A549 treated with CORT108297 at 1 μM for 4 hours (cell line): Measurements from ENCODE around the gene PRUNE1. TPM values are rescaled to one million over a fixed set of nuclear protein-coding genes. Genes with fewer than 3 reads are reported as not detected.

Experiments used
- total RNA-seq: library from RNA; stranded (reverse); fragments of 200-300 nt; extraction: Qiagen RNA extraction; gene quantifications from 5 replicates; pipeline ENCODE4 v1.2.3, GENCODE V29; 2022

Gene PRUNE1, protein sequence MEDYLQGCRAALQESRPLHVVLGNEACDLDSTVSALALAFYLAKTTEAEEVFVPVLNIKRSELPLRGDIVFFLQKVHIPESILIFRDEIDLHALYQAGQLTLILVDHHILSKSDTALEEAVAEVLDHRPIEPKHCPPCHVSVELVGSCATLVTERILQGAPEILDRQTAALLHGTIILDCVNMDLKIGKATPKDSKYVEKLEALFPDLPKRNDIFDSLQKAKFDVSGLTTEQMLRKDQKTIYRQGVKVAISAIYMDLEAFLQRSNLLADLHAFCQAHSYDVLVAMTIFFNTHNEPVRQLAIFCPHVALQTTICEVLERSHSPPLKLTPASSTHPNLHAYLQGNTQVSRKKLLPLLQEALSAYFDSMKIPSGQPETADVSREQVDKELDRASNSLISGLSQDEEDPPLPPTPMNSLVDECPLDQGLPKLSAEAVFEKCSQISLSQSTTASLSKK
- total RNA-seq, result 11.9 to 16.0 TPM (median 14.8 TPM) in 5 replicates

DNA sequence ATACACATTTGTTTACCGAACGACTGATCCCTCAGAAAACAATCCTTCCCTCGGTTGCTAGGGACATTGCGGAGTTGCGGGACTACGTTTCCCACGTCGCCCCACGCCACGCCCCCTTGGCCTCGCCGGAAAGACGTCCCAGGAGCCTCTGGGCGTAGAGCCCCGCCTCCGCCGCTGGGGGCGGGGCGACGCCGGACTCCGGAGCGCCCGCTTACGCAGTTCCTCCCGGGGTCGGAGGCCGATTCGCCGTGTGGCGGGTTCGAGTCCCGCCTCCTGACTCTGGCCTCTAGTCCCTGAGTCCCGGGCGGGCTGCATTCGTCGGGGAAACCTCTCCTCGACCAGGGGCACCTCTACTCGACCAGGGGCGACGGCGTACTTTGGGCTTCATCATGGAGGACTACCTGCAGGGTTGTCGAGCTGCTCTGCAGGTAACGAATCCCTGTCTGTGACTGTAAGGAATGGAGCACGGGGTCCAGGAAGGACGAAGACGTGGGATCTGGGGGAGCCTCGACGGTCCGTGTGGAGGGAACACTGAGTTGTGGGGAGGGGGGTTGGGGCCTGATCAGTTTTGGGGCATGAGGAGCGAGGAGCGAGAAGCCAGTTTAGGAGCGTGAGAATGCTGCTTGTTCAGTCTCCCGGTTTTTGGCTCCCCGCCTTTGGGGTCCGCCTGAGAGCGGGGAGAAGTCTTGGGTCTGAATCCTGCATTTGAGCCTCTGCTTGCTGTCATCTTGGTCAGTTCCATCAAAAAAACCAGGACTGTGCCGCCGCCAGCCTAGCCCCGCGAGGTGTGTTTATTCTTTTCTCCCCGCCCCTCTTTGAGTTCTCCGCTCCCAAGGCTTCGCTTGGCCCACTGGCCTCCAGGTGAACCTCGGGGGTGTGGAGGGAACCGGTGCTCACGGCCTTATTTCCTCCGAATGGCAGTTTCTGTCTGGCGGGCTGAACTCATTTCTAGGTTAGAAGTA is at the start of gene PRUNE1:
Gene PRUNE1 (plus strand): TSS at position 206 of the 962 bp plus-strand sequence. CDS start 184 bp downstream, at position 390.

DNA sequence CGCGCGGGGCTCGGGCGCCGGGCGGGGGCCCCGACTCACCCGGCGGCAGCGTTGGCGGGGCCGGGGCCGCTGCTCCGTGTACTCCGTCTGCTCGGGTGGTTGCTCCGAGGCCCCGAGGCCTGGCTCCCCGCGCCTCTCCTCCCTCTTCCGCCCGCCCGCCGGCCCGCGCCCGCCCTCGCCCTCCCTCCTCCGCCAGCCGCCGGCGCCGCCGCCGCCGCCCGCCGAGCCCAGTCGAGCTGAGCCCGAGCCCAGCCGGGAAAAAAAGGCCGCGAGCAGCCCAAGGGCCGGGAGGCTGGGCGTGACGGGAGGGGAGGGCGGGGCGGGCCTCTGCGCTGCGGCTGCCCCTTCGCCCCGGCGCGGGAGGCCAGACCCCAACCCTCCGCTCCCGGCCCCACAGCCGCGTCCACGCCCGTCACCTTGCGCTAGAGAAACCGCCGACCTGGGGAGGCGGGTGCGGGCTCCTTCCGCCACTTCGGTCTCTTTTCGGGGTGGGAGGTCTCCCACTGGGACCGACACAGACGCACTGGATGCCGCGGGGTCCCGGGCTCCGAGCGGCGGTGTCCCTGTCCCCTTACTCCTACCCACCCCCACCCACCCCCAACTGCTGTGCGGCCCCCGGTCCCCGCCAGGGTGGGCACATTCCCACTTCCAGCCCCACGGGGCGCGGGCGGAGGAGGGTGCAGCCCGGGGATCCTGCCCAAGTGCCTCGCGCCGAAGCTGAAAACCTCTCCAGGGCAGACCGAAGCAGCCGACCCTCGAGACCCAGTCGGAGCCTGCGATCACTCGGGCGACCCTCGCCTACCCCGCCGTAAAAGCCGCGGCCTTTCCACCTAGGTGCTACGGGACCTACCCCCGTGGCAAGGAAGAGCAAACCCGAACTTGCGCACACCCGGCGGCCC is 33.4 kb upstream of the PRUNE1 start, which contains the start of gene CERS2:
Gene CERS2 (minus strand): TSS at position 256 of the 899 bp plus-strand sequence. CDS start 5,745 bp downstream, outside the sequence.

DNA sequence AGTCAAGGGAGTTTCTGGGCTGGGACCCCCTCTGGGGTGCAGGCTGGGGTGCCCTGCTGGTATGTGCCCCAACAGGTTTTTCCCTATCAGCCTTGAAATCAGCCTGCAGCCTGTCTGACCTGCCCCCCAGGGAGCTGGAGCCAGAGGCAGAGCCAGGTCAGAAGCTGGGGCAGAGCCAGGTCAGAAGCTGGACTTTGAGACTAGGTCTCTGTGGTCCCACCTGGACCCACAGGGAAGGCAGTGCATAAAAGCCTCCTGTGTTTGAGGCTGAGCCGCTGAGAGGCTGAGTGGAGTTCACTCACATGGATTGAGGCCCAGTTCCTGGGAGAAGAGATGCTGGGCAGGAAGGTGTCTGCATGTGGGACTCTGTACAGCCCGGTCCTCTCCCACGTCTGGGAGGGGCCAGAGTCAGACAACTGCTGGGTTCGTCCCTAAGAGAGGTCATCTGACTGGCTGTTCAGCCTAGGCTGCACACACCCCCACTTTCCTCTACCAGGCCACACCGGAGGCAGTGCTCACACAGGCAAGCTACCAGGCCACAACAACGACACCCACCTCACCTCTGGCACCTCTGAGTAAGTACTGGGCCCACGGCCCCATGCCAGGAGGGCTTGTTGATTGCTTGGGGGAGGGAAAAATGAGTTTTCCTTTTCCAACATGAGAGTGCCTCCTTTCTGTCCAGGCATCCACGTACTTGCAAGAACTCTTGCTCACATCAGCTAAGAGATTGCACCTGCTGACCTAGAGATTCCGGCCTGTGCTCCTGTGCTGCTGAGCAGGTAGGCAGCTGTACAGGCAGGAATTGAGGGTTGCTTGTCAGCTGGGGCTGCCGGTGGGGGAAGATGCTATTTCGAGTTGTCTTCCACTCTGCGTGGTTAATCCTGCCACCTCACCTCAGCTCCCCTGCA is 26.2 kb upstream of the PRUNE1 start, which contains the start of gene ANXA9:
Gene ANXA9 (plus strand): TSS at position 488 of the 908 bp plus-strand sequence. CDS start 814 bp downstream, outside the sequence.

DNA sequence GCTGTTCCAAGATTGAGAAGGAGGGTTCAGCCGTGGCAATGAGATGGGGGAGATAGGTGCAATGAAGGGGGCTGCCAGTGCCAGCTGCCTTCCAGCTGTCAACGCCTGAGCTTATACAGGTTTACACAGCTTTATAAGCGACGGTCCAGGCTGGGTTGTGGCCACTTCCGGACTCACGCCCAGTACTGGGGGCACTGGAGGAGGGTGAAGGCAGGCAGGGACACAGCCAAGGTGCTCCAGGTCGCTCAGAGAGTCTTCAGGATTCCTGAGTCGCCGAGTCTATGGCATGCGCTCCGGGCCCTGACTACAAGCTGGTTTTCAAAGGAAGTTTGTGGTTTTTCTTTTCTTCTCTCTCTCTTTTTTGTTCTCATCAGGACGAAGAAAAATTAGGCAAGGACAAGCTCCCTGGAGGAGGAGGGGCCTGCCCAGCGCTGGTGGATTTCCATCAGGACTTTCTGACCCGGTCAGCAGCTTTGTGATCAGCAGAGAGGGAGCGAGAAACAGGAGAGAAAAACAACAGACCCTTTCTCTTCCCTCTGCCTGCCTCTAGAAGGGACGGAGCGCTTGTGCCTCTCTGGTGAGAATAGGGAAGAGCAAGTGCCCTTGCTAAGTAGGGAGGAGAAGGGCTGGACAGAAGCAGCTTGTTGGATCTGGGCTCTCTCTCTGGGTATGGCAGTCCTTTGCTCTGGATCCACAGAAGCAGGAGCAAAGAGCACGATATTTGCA is 1.8 kb upstream of the PRUNE1 start, which contains the start of gene MINDY1:
Gene MINDY1 (minus strand): TSS at position 576 of the 726 bp plus-strand sequence. CDS start 4,285 bp downstream, outside the sequence.

DNA sequence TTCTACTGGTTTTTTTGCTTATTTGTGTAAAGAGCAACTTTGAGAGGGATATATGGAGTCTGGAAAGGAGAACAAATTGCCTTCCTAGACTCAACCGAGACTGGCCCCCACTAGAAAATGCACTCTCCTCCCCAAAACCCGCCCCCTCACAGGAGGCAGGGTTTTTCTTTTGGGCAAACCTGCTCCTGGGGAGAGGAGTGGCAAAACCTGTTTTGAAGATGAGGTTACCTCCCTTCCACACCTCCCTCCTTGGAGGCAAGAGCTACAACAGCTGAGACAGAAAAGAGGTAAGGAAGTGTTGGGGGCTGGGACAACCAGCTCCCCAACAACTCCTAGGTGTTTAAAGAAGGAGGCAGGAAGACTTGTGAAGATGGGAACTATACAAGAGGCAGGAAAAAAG is 28.1 kb downstream of the PRUNE1 start, which contains the start of gene BNIPL:
Gene BNIPL (plus strand): TSS at position 231 of the 400 bp plus-strand sequence. CDS start 140 bp downstream, at position 371.

DNA sequence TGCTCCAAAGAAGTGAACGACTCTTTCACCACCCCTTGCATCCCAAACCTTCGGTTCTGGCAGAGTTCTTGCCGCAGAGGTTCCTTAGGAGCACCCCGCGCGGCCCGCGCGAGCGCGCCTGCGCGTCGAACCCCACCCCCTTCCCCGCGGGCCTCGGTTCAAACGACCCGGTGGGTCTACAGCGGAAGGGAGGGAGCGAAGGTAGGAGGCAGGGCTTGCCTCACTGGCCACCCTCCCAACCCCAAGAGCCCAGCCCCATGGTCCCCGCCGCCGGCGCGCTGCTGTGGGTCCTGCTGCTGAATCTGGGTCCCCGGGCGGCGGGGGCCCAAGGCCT is 39.3 kb downstream of the PRUNE1 start, which contains the start of gene C1orf56:
Gene C1orf56 (plus strand): TSS at position 161 of the 334 bp plus-strand sequence. CDS start 97 bp downstream, at position 258.

DNA sequence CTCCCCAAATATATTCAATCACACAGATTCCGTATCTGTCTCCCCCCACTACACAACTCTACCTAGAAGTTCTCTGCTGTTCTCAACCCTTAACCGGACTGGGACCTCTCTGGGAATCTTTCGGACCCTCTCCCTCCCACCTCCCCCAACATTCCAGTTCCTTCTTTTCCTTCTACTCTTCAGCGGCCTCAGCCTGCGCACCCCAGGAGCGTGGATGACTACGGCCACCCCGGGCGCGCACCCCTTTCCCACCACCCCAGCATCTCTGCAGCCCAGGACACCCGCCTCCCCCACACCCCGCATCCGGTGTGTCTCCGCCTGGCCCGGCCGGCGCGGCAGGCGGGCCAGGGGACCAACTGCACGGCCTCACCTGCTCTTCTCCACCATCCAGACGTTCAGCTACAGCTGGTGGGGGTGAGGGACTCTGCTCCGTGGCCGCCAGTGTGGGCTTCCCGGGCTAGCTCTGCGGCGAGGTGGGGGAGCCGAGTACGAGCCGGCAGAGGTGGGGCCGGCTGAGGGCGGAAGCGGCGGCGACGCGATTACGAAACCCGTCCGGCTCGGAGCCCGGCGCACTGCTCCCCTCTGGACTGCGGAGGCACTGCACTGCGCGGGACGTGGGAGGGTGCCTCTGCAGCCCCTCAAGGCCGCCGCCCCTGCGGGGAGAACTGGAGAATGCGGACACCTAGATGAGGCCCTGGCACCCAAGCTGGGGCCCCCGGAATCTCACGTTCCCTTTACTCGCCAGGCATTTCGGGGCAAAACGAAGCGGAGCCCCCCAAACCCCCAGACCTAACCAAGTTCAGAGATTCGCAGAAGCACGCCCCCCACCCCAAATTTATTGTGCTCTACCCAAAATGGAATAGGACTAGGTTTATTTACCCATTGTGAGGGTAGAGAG is 51.1 kb downstream of the PRUNE1 start, which contains the start of gene CDC42SE1:
Gene CDC42SE1 (minus strand): TSS at position 514 of the 898 bp plus-strand sequence. CDS start 3,892 bp downstream, outside the sequence.

DNA sequence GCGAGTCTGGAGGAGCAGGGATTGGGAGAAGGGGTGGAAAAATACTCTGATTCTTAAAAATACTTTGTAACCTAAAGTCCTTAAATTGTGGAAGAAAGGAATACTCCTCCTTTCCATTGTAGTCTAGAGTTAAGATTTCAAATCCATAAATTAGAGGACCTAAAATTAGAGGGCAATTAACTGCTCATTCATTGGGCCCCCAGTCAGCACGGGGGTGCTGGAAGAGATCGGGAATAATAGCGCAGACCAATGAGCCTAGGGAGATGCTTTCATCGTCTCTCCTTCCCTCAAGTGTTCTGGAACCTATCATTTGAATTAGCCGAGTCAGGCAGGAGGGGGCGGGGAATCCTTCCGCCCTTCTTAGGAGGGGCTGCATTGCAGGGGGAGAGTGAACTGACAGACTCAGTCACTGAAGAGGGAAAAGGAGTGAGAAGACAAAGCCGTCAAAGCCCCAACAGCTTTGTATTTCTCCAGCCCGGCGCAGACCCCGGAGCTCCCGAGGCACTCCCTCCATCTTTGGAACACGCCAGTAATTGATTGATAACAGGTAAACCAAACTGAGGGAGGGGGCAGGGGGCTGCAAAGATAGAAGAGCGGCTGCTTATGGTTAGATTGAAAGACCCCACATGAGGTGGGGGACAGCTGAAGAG is 51.9 kb downstream of the PRUNE1 start, which contains the start of gene MLLT11:
Gene MLLT11 (plus strand): TSS at position 391 of the 650 bp plus-strand sequence. CDS start 6,828 bp downstream, outside the sequence.

DNA sequence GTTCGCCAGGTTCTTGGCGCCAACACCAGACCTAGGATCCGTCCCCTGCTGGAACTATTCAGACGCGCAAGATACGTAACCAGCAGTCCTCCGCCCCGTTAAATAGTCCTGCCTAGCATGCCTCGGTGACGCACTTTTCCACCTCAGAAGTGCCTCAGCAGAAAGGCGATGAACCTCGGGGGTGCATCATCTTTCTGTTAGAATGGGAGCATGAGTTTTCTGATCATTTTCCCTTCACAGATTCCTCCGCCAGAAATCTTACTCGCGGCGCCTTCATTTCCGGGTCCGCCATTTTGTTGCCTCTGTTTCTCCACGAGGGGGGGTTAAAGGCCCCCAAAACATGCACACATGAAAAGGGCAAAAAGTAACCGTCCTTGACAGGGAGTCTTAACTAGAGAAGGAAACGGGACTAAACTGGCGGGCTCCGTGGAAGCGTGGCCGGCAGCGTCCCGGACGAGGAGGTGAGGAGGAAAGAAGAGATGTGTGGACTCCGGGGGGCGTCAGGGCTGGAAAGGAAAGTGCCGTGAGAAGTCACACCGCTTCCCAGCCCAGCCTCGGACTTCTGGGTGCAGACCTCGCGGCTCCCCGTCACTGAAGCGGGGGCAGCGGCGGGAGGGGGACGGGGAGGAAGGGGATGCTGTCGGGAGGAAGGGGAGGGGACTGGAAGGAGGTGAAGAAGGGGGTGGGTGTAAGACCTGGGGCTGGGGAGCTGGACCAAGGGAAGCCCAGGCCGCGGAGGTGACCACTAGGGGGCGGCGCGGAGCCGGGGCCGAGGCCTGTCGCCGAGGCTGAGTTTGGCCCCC is 62.4 kb downstream of the PRUNE1 start, which contains the start of gene GABPB2:
Gene GABPB2 (plus strand): TSS at position 288 of the 803 bp plus-strand sequence. CDS start 17,429 bp downstream, outside the sequence.

Other genes with a start within 250 kb of the PRUNE1 start
- gene CTSS, start 242.7 kb upstream of the PRUNE1 start, total RNA-seq, result 14.8 to 18.4 TPM (median 17.4 TPM) in 5 replicates
- 1.1 to 2.5 TPM (median 1.4 TPM) in 5 replicates for gene CTSK, start 200.2 kb upstream of the PRUNE1 start, total RNA-seq
- gene ARNT, start 131.8 kb upstream of the PRUNE1 start, total RNA-seq, result 8.8 to 13.5 TPM (median 12.6 TPM) in 5 replicates
- not detected in 5 replicates for gene CTXND2, start 121.3 kb upstream of the PRUNE1 start, total RNA-seq
- gene SETDB1, start 82.1 kb upstream of the PRUNE1 start, total RNA-seq, result 20.7 to 27.7 TPM (median 23.5 TPM) in 5 replicates
- gene CERS2, start 33.6 kb upstream of the PRUNE1 start, total RNA-seq, result 249 to 260 TPM (median 254 TPM) in 5 replicates
- gene ANXA9, start 26.2 kb upstream of the PRUNE1 start, total RNA-seq, result 0.63 to 1.1 TPM (median 0.85 TPM) in 5 replicates
- gene MINDY1, start 1.5 kb upstream of the PRUNE1 start, total RNA-seq, result 2.9 to 3.6 TPM (median 3.3 TPM) in 5 replicates
- gene BNIPL, start 28.1 kb downstream of the PRUNE1 start, total RNA-seq, result 0.07 to 0.12 TPM (median 0.07 TPM) in 5 replicates
- 5.8 to 8.9 TPM (median 7.1 TPM) in 5 replicates for gene C1orf56, start 39.3 kb downstream of the PRUNE1 start, total RNA-seq
- 71.6 to 85.1 TPM (median 74.0 TPM) in 5 replicates for gene CDC42SE1, start 51.2 kb downstream of the PRUNE1 start, total RNA-seq
- gene MLLT11, start 51.9 kb downstream of the PRUNE1 start, total RNA-seq, result 14.5 to 18.8 TPM (median 17.8 TPM) in 5 replicates
- 2.7 to 3.9 TPM (median 3.5 TPM) in 5 replicates for gene GABPB2, start 62.3 kb downstream of the PRUNE1 start, total RNA-seq
- 1.3 to 2.5 TPM (median 1.9 TPM) in 5 replicates for gene SEMA6C, start 138.2 kb downstream of the PRUNE1 start, total RNA-seq
- gene TNFAIP8L2, start 148.2 kb downstream of the PRUNE1 start, total RNA-seq, result not detected in 5 replicates
- 5.3 to 7.5 TPM (median 6.6 TPM) in 5 replicates for gene LYSMD1, start 157.5 kb downstream of the PRUNE1 start, total RNA-seq
- 44.0 to 49.0 TPM (median 44.9 TPM) in 5 replicates for gene SCNM1, start 157.7 kb downstream of the PRUNE1 start, total RNA-seq
- 0.30 to 0.46 TPM (median 0.35 TPM) in 4 of 5 replicates, not detected in the other for gene TMOD4, start 167.5 kb downstream of the PRUNE1 start, total RNA-seq
- gene VPS72, start 181.7 kb downstream of the PRUNE1 start, total RNA-seq, result 39.9 to 66.6 TPM (median 45.1 TPM) in 5 replicates
- gene PIP5K1A, start 190.1 kb downstream of the PRUNE1 start, total RNA-seq, result 42.3 to 54.3 TPM (median 44.7 TPM) in 5 replicates
- 172 to 208 TPM (median 186 TPM) in 5 replicates for gene PSMD4, start 246.3 kb downstream of the PRUNE1 start, total RNA-seq